NCI-H526 treated with DMSO at 0.1 percent for 48 hours (cell line): Measurements from ENCODE around the gene VMO1.
A peak's percentile ranks its signal among the peaks of the same experiment; 100 is the strongest.
"Not testable (repeated sequence)": the region's sequence is repeated elsewhere in the genome, so short reads cannot be mapped to it uniquely, and the experiment has no call there.

Experiments
- DNase-seq: peaks from one replicate; lab custom pipeline; 2025; lab: John Stamatoyannopoulos, UW

Gene VMO1, protein sequence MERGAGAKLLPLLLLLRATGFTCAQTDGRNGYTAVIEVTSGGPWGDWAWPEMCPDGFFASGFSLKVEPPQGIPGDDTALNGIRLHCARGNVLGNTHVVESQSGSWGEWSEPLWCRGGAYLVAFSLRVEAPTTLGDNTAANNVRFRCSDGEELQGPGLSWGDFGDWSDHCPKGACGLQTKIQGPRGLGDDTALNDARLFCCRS

GRCh38 chr17:4786106-4786511 lies at the start of gene VMO1:
TSS of gene VMO1 (minus strand) at chr17:4786364. CDS start at chr17:4786352, 12 bp downstream.
- no peak for DNase-seq

DNA sequence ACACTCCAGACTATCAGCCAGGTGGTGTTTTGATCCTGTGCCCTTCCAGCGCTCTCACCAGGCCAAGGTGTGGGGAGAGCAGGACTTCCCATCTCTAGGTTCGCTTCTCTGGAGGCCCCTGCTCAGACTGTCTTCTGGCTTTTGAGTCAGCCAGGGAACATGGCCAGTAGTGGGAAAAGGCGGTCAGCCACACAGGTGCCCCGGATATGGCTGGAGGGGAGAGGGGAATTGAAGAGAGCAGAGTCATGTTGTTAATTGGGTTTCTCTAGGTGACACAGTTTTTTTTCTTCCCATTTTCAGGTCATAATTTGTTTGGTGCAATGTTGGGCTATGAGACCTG lies 48.5 kb upstream of the VMO1 start:
- no peak for DNase-seq

- DNase-seq = no peak
Measured at GRCh38 chr17:4833941-4834680, 47.9 kb upstream of the VMO1 start.

DNA sequence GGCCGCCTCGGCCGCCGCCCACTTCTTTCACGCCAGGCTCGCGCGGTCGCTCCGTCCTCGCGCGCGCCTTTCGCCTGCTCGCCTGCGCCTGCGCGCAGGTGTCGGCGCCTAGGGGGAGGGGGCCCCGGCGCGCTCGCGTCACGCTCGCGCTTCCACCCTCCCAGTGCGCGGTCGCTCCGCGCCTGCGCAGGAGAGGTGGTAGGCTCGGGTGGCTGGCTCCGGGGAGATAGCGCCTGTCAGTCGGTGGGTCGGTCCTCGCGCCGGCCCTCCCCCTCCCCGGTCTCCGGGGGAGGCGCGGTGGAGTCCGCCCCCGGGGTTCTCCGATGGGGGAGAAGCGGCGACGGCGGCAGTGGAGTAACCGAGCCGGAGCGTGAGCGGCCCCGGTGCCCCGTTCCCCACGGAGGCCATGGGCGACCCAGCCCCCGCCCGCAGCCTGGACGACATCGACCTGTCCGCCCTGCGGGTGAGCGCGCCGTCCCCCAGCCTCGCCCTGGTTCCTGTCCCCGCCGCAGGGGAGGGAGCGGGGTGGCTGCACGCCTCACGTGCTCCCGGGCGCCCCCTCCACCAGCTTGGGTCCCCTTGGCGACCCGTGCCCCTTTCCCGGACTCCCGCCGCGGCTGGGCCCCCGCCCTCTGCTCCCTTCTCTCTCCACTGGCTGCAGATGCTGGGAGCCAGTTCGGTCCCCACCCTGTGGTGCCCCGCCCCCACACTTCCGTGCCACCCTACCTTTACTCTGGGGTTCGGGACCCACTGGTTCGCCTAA lies 47.2 kb upstream of the VMO1 start, which contains the start of gene MINK1:
Gene MINK1, plus strand, starts transcription at position 163 of the 763 bp plus-strand sequence. Its CDS starts 244 bp downstream, at position 407.
- DNase-seq = peak; percentile 44

DNA sequence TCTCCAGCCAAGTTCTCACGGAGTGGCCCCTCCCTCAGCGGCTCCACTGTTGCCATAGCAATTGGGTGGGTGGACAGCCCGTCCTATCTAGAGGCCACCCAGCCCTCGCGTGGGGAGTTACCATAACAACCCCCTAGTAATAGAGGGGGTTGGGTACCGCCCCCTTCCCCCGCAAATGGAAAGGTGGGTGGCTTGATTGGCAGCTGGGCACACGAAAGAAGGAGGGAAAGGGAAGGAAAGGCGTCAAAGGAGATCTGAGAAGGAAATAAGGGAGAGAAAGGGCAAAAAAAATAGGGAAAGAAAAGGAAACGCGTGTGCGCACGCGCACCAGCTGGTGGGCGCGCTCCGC lies 46.6 kb upstream of the VMO1 start:
- not testable (repeated sequence) for DNase-seq

GRCh38 chr17:4827399-4827798 lies 41.2 kb upstream of the VMO1 start:
- DNase-seq = no peak

DNA sequence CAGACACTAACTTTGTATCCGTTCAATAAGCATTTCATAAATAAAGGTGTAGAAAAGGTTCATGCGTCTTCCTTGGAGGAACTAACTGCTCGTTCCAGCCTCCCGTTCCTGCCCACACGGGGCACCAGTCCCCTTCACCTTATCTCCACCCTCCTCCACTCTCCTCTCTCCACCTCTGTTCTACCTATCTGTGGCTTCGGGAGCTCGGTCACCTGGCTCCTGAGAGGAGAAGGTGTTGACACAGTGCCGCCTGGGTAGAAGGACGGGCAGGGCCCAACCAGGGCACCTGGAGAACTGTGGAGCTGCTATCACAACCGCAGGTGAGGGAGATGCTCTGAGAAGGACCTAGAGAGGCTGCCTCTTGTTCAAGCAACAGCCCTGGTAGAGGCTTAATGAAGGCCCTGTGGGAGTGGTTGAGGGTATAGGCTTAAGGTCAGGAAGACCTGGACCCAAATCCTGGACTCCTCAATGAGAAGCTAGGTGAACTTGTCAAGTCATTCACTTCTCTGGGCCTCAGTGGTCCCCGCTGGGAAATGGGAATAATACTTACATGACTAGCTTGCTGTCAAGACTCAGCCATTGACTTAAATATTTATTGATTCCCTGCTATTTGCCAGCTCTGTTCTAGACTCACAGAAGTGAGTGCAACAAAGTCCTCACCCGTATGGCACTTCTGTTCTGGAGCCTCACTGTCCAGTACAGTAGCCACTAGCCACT lies 37.4 kb upstream of the VMO1 start:
- no peak for DNase-seq

DNA sequence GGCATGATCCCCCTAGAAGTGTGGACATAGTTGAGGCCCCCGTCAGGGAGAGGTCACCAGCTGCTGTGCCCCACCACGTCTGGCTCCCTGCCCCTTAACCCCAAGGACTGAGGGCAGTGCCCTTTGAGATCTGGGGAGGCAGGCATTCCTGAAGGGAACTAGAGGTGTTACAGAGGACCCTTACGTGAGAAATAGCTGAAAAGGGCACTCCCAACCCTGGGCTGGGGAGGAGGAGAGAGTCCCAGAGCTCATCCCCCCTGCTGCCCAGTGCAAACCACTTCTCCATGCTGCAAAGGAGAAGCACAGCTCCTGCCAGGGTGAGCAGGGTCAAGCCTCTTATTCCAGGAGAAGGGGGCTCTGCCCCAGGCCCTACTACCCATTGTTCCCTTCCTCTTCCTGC lies 36.7 kb upstream of the VMO1 start:
- no peak for DNase-seq

DNA sequence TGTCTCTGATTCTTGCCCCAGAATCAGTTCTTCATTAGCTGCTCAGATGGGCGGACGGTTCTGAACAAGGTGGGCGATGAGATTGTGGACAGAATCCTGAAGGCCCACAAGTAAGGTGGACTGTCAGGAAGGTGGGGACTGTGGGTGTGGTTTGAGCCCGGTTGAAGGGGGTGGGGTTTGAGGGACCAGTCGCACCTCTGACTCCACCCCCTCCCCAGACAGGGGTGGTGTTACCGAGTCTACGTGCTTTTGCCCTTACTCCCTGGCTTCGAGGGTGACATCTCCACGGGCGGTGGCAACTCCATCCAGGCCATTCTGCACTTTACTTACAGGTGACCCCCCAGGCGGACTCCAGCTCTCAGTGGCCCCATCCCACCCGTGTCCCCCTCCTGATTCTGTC lies 32.1 kb upstream of the VMO1 start:
- no peak for DNase-seq

DNA sequence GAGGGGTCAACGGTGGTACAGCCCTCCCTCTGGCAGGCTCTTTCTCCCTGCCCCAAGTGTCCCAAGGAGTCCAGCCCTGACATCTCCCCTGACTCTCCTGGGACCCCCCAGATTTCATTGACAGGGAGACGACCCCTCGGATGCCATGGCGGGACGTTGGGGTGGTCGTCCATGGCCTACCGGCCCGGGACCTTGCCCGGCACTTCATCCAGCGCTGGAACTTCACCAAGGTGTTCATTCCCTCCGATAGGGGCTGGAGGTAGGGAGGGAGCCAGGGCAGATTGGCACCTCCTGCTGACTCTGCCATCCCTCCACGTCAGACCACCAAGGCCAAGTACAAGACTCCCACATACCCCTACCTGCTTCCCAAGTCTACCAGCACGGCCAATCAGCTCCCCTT lies 30.7 kb upstream of the VMO1 start:
- no peak for DNase-seq

- DNase-seq = no peak
Measured at GRCh38 chr17:4815043-4815675, 29.0 kb upstream of the VMO1 start.

GRCh38 chr17:4812690-4813089 lies 26.5 kb upstream of the VMO1 start:
- no peak for DNase-seq

- DNase-seq = no peak
Measured at GRCh38 chr17:4811471-4811870, 25.3 kb upstream of the VMO1 start.

DNA sequence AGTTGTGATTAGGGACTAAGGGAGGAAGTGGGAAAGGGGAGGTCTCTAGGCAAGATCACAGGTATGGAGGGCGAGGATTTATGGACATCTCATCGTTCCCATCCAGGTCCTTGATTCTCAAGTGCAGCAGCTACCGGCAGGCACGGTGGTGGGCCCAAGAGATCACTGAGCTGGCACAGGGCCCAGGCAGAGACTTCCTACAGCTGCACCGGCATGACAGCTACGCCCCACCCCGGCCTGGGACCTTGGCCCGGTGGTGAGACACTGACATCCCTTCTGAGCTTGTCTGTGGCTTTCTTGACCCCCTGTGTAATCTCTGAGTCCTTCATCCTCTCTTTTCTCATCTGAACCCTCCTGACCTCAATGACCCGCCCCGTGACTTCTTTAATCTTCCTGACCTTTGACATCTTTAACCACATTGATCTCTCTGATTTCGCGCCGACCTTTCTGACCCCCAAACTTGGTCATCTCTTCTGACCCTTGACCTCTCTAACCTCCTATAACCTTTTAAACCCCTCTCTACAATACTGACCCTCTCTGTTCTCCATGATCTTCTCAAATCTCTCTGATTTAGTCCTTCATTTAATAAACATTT lies 24.6 kb upstream of the VMO1 start:
- no peak for DNase-seq

DNA sequence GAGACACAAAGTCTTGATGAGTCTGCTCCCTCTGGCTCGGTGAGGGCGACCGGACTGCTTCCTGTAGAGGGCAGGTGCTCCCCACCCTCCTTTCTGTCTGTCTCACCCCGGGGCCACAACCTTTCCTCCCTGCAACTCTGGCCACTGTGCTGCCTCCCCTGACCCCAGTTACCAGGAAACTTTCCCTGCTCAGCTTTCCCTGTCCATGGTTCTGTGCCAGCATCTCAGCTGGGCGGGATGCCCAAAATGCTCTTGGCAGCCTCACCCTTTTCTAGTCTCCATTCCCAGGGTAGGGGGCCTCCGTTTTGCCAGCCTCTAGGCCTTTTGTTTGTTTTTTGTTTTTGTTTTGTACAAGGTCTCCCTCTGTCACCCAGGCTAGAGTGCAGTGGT lies 22.2 kb upstream of the VMO1 start:
- no peak for DNase-seq

DNA sequence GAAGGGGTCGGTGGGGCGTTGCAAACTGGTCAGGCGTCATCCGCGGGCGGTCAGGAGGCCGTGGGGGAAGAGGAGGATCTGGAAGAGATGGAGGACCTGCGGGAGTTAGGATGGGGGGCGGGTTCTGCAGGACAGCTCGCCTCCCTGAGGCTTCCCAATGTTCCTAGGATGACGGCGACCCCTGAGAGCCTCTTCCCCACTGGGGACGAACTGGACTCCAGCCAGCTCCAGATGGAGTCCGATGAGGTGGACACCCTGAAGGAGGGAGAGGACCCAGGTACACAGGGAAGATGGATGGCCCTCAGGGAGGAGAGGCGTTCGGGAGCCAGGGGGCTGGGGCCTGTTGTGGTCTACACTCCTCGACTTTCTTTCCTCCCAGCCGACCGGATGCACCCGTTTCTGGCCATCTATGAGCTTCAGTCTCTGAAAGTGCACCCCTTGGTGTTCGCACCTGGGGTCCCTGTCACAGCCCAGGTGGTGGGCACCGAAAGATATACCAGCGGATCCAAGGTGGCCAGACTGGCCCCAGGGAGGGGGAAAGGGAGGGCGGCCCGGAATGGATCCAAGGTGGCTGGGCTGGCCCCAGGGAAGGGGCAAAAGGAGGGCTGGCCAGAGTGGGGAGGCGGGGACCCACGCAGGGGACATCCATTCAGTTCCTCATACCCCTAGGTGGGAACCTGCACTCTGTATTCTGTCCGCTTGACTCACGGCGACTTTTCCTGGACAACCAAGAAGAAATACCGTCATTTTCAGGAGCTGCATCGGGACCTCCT lies 21.6 kb upstream of the VMO1 start:
- DNase-seq = no peak

DNA sequence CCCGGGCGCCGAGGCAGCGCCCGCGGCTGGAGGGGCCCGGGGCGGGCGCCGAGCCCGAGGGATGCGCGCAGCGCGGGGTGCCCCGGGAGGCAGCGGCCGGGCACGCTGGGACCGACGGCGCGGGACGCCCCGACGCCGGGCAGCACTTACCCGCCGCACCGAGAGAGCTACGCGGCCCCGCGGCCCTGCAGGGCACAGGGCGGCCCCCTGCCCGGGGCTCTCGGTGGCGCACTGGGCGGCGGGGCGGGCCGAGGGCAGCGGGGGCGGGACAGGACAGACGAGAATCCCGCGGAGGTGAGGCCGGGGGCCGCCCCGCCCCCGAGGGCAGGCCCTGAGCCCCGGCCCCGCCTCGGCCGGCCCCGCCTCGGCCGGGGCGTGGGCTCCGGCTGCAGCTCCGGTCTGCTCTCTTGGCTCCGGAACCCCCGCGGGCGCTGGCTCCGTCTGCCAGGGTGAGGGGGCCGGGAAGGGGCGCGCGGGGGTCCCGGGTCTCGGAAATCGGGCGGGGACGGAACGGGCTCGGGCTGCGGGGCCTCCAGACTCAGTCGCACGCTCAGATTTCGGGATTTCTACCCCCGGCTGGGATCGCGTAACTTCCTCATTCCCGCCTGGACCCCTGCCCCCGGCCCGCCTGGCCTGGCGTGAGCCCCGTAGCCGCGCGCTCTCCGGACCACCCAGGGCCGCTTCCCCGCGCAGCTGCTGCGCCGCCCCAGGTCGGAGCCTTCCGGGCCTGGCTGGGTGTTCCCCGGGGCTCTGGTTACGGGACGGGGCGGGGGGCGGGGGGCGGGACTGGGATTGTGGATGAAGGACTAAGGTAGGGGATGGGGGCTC lies 20.8 kb upstream of the VMO1 start, which contains the start of gene PLD2:
Gene PLD2, plus strand, starts transcription at position 376 of the 828 bp plus-strand sequence. CDS start 621 bp downstream, outside the sequence.
- peak; percentile 22 for DNase-seq

- no peak for DNase-seq
Measured at GRCh38 chr17:4806456-4806776, 20.3 kb upstream of the VMO1 start.

- DNase-seq = no peak
Measured at GRCh38 chr17:4802228-4802627, 16.1 kb upstream of the VMO1 start, which contains the start of gene C17orf114. TSS of gene C17orf114 (minus strand) at chr17:4802328.
